Neural cell (in vitro differentiated cells): ENCODE measurements around the gene LDLRAD4. TPM values are rescaled to one million over a fixed set of nuclear protein-coding genes. Genes with fewer than 3 reads are reported as not detected.

Experiments used
- H2AFZ ChIP-seq: fragments of 200-600, 300-800 bp; sonication (generic), shearing (Covaris generic); 2 replicates; pipeline ENCODE4 v1.6.0; 2014; ENCODE audit warnings: low read depth, mild to moderate bottlenecking, antibody characterized with exemption, low read length, moderate library complexity
- H3F3A ChIP-seq: fragments of 200-600 bp; shearing (Covaris generic); 2 replicates; pipeline ENCODE4 v1.6.1; 2016; ENCODE audit warnings: mild to moderate bottlenecking, moderate library complexity, mixed read lengths, antibody characterized with exemption, low read length; ENCODE audit not compliant: insufficient read depth, poor library complexity, severe bottlenecking
- H3K27ac ChIP-seq: fragments of 200-600, 300-800 bp; sonication (generic), shearing (Covaris generic); 2 replicates; pipeline ENCODE4 v1.5.1; 2014; ENCODE audit warnings: mild to moderate bottlenecking, low read length, moderate library complexity
- H3K27me3 ChIP-seq: fragments of 300-800, 200-600 bp; sonication (generic), shearing (Covaris generic); 2 replicates; pipeline ENCODE4 v1.6.0; 2014; ENCODE audit warnings: mild to moderate bottlenecking, low read depth, low read length, moderate library complexity; ENCODE audit not compliant: insufficient read depth
- H3K36me3 ChIP-seq: fragments of 300-800, 200-600 bp; sonication (generic), shearing (Covaris generic); 2 replicates; pipeline ENCODE4 v1.5.1; 2014; ENCODE audit warnings: mild to moderate bottlenecking, antibody characterized with exemption, low read length, moderate library complexity; ENCODE audit not compliant: insufficient read depth
- H3K4me2 ChIP-seq: fragments of 300-800, 200-600 bp; sonication (generic), shearing (Covaris generic); 2 replicates; pipeline ENCODE4 v1.6.0; 2014; ENCODE audit warnings: mild to moderate bottlenecking, low read length
- H3K4me3 ChIP-seq: fragments of 300-800, 200-600 bp; sonication (generic), shearing (Covaris generic); 2 replicates; pipeline ENCODE4 v1.5.1; 2014; ENCODE audit warnings: mild to moderate bottlenecking, low read length, moderate library complexity
- H3K79me2 ChIP-seq: fragments of 200-600 bp; shearing (Covaris generic); replicated peaks from 2 replicates; pipeline ENCODE4 v1.6.0; 2014; ENCODE audit warnings: mild to moderate bottlenecking, low read length, moderate library complexity; ENCODE audit not compliant: insufficient read depth
- H3K9ac ChIP-seq: fragments of 300-800, 200-600 bp; sonication (generic), shearing (Covaris generic); 2 replicates; pipeline ENCODE4 v1.6.1; 2016; ENCODE audit warnings: mild to moderate bottlenecking, low read length, mixed read lengths
- H3K9me2 ChIP-seq: fragments of 200-600 bp; shearing (Covaris generic); 2 replicates; pipeline ENCODE4 v1.6.1; 2016; ENCODE audit warnings: mild to moderate bottlenecking, low read length, mixed read lengths; ENCODE audit not compliant: insufficient read depth
- H3K9me3 ChIP-seq: fragments of 200-600, 300-800 bp; sonication (generic), shearing (Covaris generic); 2 replicates; pipeline ENCODE4 v1.6.1; 2016; ENCODE audit warnings: mild to moderate bottlenecking, mixed run types, low read length, moderate library complexity, mixed read lengths
- H4K20me1 ChIP-seq: fragments of 200-600 bp; shearing (Covaris generic); 2 replicates; pipeline ENCODE4 v1.6.1; 2016; ENCODE audit warnings: mild to moderate bottlenecking, mixed run types; ENCODE audit not compliant: insufficient read depth
- EP300 ChIP-seq: fragments of 450-650 bp; conservative IDR thresholded peaks from 2 replicates; pipeline ENCODE4 v1.6.1; 2014; ENCODE audit warnings: antibody characterized with exemption, mild to moderate bottlenecking, moderate library complexity; ENCODE audit not compliant: poor library complexity, severe bottlenecking
- EZH2 ChIP-seq: fragments of 200-600, 300-800 bp; shearing (Covaris generic), sonication (generic); IDR thresholded peaks from 2 replicates; pipeline ENCODE4 v1.6.1; 2014; ENCODE audit warnings: antibody characterized with exemption, low read length, borderline replicate concordance, mild to moderate bottlenecking; ENCODE audit not compliant: insufficient read depth, poor library complexity, severe bottlenecking
- MXI1 ChIP-seq: fragments of 450-650 bp; conservative IDR thresholded peaks from 2 replicates; pipeline ENCODE4 v1.6.1; 2014; ENCODE audit warnings: antibody characterized with exemption, mild to moderate bottlenecking; ENCODE audit not compliant: poor library complexity, severe bottlenecking
- POLR2AphosphoS5 ChIP-seq: IDR thresholded peaks from 2 replicates; pipeline ENCODE4 v1.6.1; 2012
- RAD21 ChIP-seq: fragments of 450-650 bp; conservative IDR thresholded peaks from 2 replicates; pipeline ENCODE4 v1.6.1; 2014; ENCODE audit warnings: antibody characterized with exemption, mild to moderate bottlenecking, moderate library complexity
- SMC3 ChIP-seq: fragments of 450-650 bp; conservative IDR thresholded peaks from 2 replicates; pipeline ENCODE4 v1.6.1; 2014; ENCODE audit warnings: antibody characterized with exemption, mild to moderate bottlenecking, moderate library complexity; ENCODE audit not compliant: poor library complexity
- TAF1 ChIP-seq: IDR thresholded peaks from 2 replicates; pipeline ENCODE4 v1.6.1; 2012; ENCODE audit warnings: low read depth
- polyA plus RNA-seq: library from polyadenylated mRNA; depleted of rRNA; stranded (reverse); fragments of >200 nt; gene quantifications from 2 replicates; pipeline ENCODE4 v1.2.3, GENCODE V29; 2014
- TF ChIP-seq, protein P1 (sequence below): IDR thresholded peaks from 2 replicates; pipeline ENCODE4 v1.6.1; 2012; ENCODE audit warnings: borderline replicate concordance
- TF ChIP-seq, protein P2 (sequence below): fragments of 450-650 bp; IDR thresholded peaks from 2 replicates; pipeline ENCODE4 v1.5.1; 2014; ENCODE audit warnings: antibody characterized with exemption, mild to moderate bottlenecking, moderate library complexity; ENCODE audit not compliant: poor library complexity, severe bottlenecking

Gene LDLRAD4
- polyA plus RNA-seq, 1 donor from 2014 or later: 3.7 TPM

DNA sequence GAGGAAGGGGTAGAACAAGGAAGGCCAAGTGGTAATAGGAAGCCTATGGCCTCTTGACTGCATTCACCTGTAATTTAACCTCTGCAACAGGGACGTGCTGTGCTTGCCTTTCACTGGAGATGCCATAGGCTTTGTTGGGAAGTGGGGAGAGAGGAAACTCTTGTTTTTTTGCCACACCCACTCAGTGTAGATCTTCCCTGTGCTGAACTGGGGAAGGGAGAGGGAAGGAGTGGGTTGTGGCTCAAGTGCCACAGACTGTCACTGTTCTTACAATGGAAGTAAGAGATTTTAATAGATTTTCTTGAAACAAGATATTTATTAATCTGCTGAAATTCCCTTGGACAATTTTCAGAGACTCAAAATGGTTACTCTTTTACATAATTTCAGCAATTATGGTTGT is 380.5 kb downstream of the LDLRAD4 start:
- H3F3A ChIP-seq: no peaks in the 10 kb centered on the region
- H2AFZ ChIP-seq: no peak overlapping the region
- no peak overlapping the region for H3K9ac ChIP-seq
- H3K4me3 ChIP-seq: no peak overlapping the region
- TF ChIP-seq, protein P1, sequence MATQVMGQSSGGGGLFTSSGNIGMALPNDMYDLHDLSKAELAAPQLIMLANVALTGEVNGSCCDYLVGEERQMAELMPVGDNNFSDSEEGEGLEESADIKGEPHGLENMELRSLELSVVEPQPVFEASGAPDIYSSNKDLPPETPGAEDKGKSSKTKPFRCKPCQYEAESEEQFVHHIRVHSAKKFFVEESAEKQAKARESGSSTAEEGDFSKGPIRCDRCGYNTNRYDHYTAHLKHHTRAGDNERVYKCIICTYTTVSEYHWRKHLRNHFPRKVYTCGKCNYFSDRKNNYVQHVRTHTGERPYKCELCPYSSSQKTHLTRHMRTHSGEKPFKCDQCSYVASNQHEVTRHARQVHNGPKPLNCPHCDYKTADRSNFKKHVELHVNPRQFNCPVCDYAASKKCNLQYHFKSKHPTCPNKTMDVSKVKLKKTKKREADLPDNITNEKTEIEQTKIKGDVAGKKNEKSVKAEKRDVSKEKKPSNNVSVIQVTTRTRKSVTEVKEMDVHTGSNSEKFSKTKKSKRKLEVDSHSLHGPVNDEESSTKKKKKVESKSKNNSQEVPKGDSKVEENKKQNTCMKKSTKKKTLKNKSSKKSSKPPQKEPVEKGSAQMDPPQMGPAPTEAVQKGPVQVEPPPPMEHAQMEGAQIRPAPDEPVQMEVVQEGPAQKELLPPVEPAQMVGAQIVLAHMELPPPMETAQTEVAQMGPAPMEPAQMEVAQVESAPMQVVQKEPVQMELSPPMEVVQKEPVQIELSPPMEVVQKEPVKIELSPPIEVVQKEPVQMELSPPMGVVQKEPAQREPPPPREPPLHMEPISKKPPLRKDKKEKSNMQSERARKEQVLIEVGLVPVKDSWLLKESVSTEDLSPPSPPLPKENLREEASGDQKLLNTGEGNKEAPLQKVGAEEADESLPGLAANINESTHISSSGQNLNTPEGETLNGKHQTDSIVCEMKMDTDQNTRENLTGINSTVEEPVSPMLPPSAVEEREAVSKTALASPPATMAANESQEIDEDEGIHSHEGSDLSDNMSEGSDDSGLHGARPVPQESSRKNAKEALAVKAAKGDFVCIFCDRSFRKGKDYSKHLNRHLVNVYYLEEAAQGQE: no peak
- TF ChIP-seq RAD21 (no peak), SMC3 (no peak), POLR2AphosphoS5 (no peak), TAF1 (no peak), EZH2 (no peak), EP300 (no peak), MXI1 (no peak)
- TF ChIP-seq, protein P2, sequence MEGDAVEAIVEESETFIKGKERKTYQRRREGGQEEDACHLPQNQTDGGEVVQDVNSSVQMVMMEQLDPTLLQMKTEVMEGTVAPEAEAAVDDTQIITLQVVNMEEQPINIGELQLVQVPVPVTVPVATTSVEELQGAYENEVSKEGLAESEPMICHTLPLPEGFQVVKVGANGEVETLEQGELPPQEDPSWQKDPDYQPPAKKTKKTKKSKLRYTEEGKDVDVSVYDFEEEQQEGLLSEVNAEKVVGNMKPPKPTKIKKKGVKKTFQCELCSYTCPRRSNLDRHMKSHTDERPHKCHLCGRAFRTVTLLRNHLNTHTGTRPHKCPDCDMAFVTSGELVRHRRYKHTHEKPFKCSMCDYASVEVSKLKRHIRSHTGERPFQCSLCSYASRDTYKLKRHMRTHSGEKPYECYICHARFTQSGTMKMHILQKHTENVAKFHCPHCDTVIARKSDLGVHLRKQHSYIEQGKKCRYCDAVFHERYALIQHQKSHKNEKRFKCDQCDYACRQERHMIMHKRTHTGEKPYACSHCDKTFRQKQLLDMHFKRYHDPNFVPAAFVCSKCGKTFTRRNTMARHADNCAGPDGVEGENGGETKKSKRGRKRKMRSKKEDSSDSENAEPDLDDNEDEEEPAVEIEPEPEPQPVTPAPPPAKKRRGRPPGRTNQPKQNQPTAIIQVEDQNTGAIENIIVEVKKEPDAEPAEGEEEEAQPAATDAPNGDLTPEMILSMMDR: no peak
- no peaks in the 10 kb centered on the region for H3K27me3 ChIP-seq
- no peaks in the 10 kb centered on the region for H3K79me2 ChIP-seq
- no peaks in the 10 kb centered on the region for H3K9me2 ChIP-seq
- no peak overlapping the region for H3K27ac ChIP-seq
- H4K20me1 ChIP-seq: no peaks in the 10 kb centered on the region
- H3K4me2 ChIP-seq: no peak overlapping the region
- no peaks in the 10 kb centered on the region for H3K36me3 ChIP-seq
- H3K9me3 ChIP-seq: peaks cover 9% of the 10 kb centered on the region

DNA sequence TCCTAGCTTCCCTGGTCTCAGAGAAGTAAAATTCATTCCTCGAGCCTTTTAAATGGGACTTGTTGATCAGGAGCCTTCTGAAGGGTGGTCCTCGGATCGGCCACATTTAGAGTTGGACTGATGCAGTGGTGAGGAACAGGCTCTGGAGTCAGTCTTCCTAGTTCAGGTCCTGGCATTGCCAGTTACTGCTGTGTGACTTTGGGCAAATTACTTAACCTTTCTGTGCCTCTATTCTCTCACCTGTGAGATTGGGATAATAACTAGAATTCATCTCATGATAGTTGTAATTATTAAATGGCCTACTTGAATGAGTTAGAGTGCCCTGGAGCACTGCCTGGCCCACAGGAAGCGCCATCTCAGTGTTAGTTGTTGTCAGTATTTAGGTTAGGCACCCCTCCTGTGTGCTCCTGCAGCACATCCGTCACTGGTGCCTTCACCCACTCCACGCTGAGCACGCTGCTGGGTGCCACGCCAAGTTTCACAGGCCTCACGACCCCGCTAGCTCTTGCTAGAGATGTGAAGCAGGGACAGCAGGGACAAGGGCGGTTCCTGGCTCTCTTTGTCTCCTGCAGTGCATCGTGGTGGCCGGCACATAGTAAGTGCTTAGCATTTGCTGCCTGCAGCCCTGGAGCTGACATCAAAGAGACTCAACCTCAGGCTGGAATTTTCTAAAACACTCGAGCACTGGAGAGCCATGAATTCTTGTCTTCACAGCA is 384.9 kb downstream of the LDLRAD4 start:
- Histone ChIP-seq H3K4me2 (no peak overlapping the region), H3K9ac (no peak overlapping the region), H3K9me3 (no peaks in the 10 kb centered on the region), H2AFZ (no peak overlapping the region), H3K9me2 (no peaks in the 10 kb centered on the region), H3K4me3 (no peak overlapping the region), H3K79me2 (no peaks in the 10 kb centered on the region), H3K27me3 (no peaks in the 10 kb centered on the region), H3F3A (no peaks in the 10 kb centered on the region), H3K27ac (no peak overlapping the region), H3K36me3 (no peaks in the 10 kb centered on the region), H4K20me1 (no peaks in the 10 kb centered on the region)
- no peak for TF ChIP-seq SMC3
- TF ChIP-seq POLR2AphosphoS5: no peak
- TF ChIP-seq RAD21: no peak
- no peak for TF ChIP-seq EP300
- no peak for TF ChIP-seq MXI1
- no peak for TF ChIP-seq EZH2
